AG10803 (cell line): ENCODE measurements around the gene FAHD2B.
"Not testable (repeated sequence)": the region's sequence is repeated elsewhere in the genome, so short reads cannot be mapped to it uniquely, and the experiment has no call there.

Source experiments
- DNase-seq: peaks from one replicate; pipeline ENCODE4 v3.0.0; 2010; ENCODE audit warnings: low read depth
- H3K4me3 ChIP-seq: 2 replicates; pipeline ENCODE4 v1.5.1; 2011; ENCODE audit warnings: mild to moderate bottlenecking, low read length, control low read depth
- TF ChIP-seq, protein P1 (sequence below): conservative IDR thresholded peaks from 2 replicates; pipeline ENCODE4 v1.5.1; 2011; ENCODE audit warnings: mild to moderate bottlenecking, low read length, control low read depth, inconsistent platforms

The FAHD2B gene

GRCh38 chr2:97085093-97085492 is 9.6 kb downstream of the FAHD2B start:
- not testable (repeated sequence) for H3K4me3 ChIP-seq, DNase-seq

DNA sequence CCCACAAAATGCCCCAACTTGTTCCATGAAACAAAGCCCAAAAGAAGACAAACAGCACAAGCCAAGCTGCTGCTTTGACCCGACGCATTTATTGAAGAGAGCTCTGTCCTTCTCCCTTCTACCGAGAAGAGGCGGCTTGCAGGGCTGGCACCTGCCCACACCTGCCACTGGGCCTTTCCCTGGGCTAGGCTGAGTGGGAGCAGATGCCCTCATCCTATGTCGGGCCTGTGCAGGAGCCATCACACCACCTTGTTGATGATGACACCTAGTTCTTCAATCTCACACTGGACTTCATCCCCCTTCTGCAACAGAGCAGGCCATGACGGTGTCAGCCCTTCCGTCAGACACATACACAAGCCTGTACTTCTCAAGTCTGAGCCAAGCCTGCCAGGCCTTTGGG is 11.2 kb downstream of the FAHD2B start:
- H3K4me3 ChIP-seq, DNase-seq: not testable (repeated sequence)

GRCh38 chr2:97082206-97082605 is 12.5 kb downstream of the FAHD2B start:
- not testable (repeated sequence) for H3K4me3 ChIP-seq, DNase-seq

DNA sequence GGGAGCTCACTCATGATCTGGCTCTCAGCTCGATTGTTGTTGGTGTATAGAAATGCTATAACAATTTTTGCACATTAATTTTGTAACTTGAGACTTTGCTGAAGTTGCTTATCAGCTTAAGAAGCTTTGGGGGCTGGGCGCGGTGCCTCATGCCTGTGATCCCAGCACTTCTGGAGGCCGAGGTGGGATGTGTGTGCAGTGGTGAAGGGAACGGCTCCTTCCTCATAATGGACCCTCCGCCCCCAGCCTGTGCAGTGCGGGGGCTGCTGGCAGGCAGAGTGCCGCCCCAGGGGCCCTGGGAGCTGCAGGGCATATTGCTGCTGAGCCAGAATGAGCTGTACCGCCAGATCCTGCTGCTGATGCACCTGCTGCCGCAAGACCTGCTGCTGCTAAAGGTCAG is 13.8 kb downstream of the FAHD2B start:
- not testable (repeated sequence) for DNase-seq, H3K4me3 ChIP-seq

DNA sequence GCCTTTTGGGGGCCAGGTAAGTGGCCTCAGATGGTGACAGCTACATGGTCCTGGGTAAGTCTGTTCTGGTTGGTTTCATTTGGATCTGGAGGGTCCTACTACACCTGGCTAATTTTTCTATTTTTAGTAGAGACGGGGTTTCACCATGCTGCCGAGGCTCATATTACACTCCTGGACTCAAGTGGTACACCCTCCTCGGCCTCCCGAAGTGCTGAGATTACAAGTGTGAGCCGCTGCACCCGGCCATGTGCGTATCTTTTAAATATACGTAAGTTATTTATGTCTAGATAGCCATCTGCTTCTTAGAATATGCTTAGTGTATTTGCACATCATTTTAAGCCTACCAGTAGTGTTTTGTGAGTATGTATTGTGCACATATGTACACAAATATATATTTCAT is 17.5 kb downstream of the FAHD2B start:
- DNase-seq, H3K4me3 ChIP-seq: not testable (repeated sequence)

DNA sequence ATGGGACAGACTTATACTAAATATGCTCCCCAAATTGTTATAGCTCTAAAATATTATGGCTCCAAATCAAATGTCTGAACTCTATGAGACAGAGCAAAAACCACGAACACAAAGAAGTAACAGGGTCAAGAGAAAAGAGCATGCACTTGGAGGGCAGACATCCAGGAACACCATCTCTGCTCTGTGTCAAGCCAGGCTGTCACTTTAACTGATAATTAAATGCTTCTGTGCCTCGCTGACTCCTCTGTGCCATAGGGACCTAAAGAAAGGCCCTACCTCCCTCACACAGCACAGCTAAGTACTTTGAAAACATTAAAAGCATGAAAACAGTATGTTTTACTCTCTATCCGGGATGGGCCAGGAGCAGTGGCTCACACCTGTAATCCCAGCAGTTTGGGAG is 23.8 kb downstream of the FAHD2B start:
- not testable (repeated sequence) for DNase-seq

GRCh38 chr2:97068722-97069121 is 26.0 kb downstream of the FAHD2B start:
- H3K4me3 ChIP-seq, DNase-seq: not testable (repeated sequence)

More for the DNA sequence above, 23.8 kb downstream of the FAHD2B start:
- not testable (repeated sequence) for H3K4me3 ChIP-seq

- TF ChIP-seq, protein P1, sequence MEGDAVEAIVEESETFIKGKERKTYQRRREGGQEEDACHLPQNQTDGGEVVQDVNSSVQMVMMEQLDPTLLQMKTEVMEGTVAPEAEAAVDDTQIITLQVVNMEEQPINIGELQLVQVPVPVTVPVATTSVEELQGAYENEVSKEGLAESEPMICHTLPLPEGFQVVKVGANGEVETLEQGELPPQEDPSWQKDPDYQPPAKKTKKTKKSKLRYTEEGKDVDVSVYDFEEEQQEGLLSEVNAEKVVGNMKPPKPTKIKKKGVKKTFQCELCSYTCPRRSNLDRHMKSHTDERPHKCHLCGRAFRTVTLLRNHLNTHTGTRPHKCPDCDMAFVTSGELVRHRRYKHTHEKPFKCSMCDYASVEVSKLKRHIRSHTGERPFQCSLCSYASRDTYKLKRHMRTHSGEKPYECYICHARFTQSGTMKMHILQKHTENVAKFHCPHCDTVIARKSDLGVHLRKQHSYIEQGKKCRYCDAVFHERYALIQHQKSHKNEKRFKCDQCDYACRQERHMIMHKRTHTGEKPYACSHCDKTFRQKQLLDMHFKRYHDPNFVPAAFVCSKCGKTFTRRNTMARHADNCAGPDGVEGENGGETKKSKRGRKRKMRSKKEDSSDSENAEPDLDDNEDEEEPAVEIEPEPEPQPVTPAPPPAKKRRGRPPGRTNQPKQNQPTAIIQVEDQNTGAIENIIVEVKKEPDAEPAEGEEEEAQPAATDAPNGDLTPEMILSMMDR = no peak
- no peak for DNase-seq
- no peak overlapping the region for H3K4me3 ChIP-seq
These were observed 26.6 kb downstream of the FAHD2B start for GRCh38 chr2:97068074-97068473.

- TF ChIP-seq, protein P1 = no peak
- no peak for DNase-seq
- H3K4me3 ChIP-seq = no peak overlapping the region
These were observed 27.2 kb downstream of the FAHD2B start for GRCh38 chr2:97067279-97068004.

GRCh38 chr2:97066030-97066429 is 28.7 kb downstream of the FAHD2B start:
- not testable (repeated sequence) for DNase-seq, H3K4me3 ChIP-seq

GRCh38 chr2:97062020-97062419 is 32.7 kb downstream of the FAHD2B start:
- DNase-seq, H3K4me3 ChIP-seq: not testable (repeated sequence)

- not testable (repeated sequence) for H3K4me3 ChIP-seq, DNase-seq
These were observed 34.9 kb downstream of the FAHD2B start for GRCh38 chr2:97059782-97060181.

- DNase-seq, H3K4me3 ChIP-seq: not testable (repeated sequence)
These were observed 38.5 kb downstream of the FAHD2B start for GRCh38 chr2:97056150-97056549.

GRCh38 chr2:97050032-97050431 is 44.6 kb downstream of the FAHD2B start:
- H3K4me3 ChIP-seq, DNase-seq: not testable (repeated sequence)

DNA sequence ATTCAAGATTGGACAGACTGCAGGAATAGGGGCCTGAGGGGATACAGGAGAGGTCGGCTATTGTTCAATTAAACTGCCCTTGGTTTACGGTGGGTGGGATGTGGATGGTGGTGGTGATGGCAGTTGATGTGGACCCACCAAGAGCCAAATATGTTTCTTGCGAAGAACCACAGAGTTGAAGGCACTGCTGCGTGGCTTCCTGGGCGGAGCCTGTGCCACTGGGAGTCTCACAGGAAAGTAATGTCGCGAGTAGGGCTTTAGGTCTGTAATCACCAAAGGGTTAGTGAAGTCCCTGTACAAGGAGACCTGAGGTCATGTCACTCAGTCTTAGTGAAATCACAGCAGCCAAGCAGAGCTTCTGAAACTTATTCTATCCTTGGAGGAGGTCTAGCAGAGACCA is 46.2 kb downstream of the FAHD2B start:
- H3K4me3 ChIP-seq, DNase-seq: not testable (repeated sequence)

- not testable (repeated sequence) for H3K4me3 ChIP-seq, DNase-seq
These were observed 48.0 kb downstream of the FAHD2B start for GRCh38 chr2:97046676-97047075.

DNA sequence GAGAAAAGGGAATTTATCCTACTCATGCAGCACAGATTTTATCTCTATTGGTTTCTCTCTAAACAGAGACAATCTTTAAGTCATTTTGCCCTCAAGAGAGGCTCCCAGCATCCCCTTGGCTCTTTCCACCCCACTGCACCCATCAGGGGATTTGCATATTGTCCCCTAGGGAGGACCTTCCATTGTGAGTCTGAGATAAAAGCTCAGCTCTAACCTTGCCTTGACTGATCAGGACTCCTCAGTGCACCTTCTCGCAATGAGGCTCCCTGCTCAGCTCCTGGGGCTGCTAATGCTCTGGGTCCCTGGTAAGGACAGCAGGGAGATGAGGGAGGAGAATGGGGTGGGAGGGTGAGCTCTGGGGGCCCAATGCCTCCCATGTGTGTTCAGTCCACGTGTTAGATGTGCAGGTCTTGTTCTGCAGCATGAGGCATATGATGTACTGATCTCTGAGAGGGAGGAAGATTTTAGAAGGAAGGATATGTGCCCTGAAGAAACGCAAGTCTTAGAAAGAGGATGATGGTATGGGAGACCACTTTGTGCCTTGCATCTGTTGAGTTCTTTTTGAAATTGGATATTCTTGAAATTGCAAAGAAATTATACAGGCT is 48.7 kb downstream of the FAHD2B start:
- DNase-seq, H3K4me3 ChIP-seq: not testable (repeated sequence)
